GM19372 (cell line): Measurements from ENCODE around the gene PATJ.

Experiments
- ATAC-seq: cut with Tn5 transposase; IDR thresholded peaks from one replicate; pipeline ENCODE4 v1.9.1; 2021; ENCODE audit warnings: mild to moderate bottlenecking, low read depth, moderate library complexity; ENCODE audit not compliant: unreplicated experiment

PATJ gene

DNA sequence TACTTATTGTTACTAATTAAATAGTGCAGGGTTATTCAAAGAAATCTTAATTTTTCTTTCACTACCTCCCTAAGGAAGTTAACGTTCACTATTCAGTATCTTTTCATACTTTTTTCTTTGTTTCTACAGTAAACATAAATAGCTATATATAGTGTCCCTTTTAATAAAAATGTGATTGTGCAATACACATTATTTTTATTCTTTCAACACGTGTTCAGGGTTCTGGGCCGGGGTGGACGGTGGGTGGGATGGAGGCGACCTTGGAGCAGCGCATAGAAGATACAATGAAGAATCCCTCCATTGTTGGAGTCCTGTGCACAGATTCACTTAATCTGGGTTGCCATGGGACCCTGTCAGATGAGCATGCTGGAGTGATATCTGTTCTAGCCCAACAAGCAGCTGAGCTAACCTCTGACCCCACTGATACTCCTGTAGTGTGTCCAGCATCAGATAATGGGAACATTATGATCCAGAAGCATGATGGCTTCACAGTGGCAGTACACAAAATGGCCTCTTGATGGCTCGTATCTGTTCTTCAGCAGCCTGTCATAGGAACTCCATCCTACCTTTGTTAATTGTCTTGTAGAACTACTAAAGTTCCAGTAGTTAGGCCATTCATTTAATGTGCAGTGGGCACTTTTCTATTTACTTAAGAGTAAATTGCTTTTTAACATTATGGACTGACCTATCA is 296.5 kb downstream of the PATJ start:
- ATAC-seq: no peak

DNA sequence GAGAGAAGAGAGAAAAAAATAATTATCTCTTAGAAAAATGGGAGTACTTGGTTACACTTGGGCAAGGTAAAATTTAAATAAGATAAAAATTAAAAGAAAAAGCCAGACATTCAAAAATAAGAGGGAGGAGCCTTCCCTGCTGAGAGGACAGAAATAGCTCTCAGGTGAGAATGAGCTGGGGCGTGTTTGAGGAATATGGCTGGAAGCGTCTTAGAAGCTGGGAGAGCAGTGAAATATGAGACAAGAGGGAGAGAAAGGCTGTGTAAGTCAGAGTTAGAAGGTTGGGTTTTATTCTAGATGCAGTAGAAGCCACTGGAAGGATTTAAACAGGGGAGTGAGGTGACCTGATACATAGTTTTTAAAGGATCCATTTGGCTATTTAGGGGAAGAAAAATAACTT is 298.2 kb downstream of the PATJ start:
- ATAC-seq: no peak

GRCh38 chr1:62040973-62041372 is 298.7 kb downstream of the PATJ start:
- ATAC-seq: no peak

- no peak for ATAC-seq
Observed at GRCh38 chr1:62043154-62043553, 300.9 kb downstream of the PATJ start.

DNA sequence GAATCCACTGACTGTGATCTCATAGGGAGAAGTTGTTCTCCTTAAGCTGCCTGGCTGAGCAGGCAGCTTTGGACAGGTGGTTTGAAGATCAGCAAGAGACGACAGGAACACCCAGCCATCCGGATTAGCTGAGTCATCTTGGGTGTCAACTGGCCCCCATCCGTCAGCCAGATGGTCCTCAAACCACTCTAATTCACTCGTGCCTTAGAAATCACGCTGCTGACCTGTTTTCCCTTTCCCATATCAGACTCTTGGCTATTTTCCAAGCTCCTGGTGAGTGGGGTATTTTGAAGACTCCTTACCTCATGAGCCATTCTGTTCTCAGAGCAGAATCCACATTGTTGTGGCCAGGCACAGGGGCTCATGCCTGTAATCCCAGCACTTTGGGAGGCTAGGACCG is 303.3 kb downstream of the PATJ start:
- ATAC-seq: no peak

DNA sequence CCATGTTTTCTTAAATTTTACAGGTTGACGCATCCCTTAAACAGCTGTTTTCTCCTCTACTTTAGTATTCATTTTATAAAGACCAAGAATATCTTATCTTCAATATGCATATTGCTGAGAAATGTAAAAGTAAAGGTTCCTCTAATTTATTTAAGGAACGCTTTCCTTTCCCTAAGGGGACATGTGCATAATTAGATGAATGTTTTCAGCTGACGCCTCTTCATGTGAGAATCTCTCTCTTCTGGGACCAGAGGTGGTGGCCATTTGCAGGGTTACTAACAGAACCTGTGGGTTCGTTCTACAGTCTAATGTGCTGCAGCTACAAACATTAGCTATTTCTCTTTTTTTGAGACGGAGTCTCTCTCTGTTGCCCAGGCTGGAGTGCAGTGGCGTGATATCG is 304.6 kb downstream of the PATJ start:
- no peak for ATAC-seq

- ATAC-seq: no peak
Observed at GRCh38 chr1:62050165-62050564, 307.9 kb downstream of the PATJ start.

DNA sequence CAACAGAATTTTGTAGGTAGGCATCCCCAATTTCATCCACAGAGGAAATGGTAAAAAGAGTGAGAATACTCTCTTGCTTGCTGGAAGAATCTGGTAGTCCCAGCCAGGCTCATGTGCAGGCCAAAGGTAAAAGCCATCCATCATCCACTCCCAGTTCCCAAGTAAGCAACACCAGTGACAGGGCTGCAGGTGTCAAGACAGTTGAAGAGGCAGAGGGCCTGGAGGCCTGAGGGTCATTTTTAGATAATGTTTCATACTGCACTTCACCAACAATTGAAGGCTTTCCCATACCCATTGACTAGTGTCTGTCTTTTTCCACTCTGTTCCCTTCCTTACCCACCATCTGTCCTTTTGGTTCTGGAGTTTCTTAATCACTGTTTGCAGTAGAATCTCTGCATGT is 310.7 kb downstream of the PATJ start:
- ATAC-seq: no peak

GRCh38 chr1:62054188-62054587 is 311.9 kb downstream of the PATJ start:
- ATAC-seq: no peak

DNA sequence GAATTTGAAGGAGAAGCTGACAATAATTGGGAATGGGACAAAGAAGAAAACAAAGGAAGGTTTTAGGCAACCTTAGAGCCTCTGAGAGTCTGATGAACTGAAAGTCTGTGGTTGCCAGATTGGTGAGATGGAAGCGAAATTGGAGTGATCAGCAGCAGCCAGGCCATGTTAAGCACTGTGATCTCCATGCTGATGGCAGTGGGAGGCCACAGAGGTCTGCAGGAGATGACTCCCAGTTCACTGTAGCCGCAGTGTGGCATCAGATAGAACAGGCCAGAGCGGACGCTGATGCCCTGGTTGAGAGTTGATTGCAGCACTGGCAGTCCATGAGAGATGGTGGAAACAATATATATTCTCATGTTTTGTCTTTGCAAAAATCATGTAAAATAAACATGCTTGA is 314.9 kb downstream of the PATJ start:
- no peak for ATAC-seq

DNA sequence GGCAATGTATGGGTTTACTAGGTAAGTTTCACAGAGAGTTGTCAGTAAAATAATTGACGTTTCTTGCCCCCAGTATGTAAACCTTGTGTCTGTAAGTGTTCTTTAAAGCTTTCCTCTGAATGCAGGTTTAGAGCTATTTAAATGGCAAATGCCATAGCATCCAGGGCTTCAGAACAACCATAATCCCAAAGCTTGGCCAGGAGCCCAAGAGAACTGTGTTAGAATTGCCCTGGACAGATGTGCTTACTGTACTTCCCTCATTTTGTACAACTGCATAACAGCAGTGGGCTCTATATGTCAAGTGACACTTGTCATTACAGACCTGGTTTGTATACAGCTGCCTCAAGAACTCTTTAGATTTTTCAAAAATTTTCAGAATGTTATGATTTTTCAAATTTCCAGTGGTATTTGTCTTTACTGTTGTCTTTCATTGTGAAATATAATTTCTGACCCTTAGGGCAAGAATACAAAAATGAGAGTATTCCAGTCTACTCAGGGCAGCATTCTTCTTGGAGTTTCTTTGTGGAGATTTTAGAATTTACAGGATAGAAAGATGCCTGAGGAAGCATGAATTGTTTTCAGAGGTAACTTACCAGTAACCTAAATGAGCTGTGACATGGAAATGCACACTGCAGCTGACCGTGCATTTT is 315.5 kb downstream of the PATJ start:
- ATAC-seq: no peak

DNA sequence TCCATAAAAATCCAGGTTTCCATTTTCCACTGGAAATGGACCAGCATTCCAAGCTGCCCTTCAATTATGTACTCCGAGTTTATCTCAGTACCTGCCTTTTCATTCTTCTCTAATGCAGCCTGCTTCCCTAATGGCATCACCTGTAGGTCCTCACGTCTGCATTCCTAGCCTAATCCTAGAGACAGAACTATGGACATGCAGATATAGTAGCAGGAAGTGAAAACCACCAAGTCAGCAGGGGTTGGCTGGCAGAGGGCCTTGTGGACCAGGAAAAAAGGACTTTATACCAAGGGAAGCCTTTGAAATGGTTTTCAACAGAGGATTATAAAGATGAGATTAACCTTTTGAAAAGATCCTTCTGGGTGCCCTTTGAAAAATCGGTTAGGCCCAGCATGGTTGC is 316.7 kb downstream of the PATJ start:
- no peak for ATAC-seq

DNA sequence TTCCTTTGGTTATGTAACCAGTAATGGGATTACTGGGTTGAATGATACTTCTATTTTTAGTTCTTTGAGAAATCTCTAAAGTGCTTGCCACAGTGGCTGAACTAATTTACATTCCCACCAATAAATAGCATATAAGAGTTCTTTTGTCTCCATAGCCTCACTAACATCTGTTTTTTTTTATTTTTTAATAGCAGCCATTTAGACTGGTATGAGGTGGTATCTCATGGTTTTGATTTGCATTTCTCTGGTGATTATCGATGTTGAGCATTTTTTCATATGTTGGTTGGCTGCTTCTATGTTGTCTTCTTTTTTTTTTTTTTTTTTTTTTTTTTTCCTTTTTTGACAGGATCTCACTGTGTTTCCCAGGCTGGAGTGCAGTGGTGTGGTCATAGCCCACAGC is 319.8 kb downstream of the PATJ start:
- ATAC-seq: no peak

DNA sequence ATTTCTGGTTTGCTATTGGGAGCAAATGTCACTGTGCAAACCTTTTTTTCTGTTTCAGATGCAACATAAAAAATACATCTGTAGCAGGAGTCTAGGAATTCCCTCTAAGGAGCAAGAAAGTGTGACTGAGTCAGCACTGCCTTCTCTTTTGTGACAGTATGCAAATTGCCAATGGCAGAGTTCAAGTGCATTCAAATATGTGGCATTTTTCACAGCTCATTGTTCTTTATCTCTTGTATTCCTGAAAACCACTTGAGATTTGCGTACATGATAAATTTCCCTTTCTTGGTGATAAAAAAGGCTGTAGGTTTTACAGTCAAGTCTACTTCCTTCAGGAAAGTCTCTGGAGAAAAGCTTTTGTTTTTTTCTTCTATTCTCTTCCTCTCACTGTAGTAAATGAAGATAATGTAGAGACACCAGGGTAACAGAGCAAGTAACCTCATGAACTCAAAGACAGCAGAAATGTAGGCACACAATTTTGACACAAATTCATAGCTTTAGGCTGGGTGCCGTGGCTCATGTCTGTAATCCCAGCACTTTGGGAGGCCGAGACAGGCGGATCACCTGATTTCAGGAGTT is 322.6 kb downstream of the PATJ start:
- no peak for ATAC-seq

- no peak for ATAC-seq
Observed at GRCh38 chr1:62066713-62067112, 324.4 kb downstream of the PATJ start.

GRCh38 chr1:62068416-62068843 is 326.1 kb downstream of the PATJ start:
- no peak for ATAC-seq

DNA sequence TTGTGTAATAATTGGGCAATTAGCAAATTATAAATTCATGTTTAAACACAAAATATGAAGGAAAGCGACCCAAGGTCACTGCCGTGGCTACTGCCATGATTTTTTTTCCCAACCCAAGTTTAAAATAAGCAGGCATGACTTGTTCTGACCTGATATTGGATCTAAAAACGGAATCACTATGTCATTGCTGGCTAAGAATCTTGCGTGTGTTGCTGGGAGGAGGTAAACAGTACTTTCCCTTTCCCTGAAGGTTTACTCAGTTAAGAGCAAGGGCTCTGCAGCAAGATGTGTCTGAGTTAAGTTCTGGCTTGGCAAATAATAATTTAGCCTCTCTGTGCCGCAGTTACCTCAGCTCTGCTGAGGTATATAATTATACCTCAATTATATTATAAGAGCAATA is 326.7 kb downstream of the PATJ start:
- no peak for ATAC-seq

DNA sequence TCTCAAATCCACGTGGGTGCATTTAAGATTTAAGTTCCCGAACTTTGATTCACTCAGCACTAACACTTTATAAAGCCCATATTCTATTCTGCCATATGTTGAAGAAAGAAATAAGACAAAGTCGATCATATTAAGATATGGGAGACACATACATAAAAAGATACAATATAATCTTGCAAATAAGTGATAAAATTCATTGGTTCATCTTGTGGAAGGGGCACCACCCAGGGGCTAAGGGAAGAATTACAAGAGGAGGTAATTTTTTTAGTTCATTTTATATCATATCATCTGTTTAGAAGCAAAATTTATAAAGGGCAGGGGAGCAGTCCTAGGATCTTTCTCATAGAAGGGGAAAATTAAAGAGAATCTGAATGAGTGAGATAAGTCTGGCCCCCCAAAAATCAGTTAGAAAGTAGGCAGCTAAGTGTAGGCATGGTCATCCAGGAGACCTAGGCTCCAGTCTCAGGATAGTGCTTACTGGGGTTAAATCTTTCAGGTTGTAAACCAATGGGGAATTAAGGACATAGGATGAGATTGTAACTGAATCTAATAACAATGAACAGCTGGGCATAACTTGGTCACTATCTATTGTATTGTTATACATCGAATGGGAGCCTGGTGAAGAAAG is 328.2 kb downstream of the PATJ start:
- no peak for ATAC-seq

GRCh38 chr1:62071695-62072094 is 329.4 kb downstream of the PATJ start:
- ATAC-seq: no peak

GRCh38 chr1:62076286-62076685 is 334.0 kb downstream of the PATJ start:
- ATAC-seq: no peak

DNA sequence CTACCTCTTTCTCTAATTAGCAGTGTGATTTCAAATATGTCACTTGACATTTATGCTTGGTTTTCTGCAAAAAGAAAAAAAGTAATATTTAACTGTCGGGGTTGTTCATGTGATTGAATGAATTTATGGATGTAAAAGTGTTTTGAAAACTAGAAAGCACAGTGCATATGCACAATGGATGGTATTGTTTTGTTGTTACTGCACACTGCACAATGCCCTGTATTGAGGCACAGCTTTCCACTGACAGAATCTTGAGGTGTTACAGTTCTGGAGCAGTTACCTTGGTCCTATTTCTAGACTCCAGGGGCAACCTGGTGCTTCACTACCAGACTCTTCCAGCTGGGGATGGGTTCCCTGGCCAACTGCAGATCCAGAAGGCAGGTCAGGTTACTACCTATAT is 335.5 kb downstream of the PATJ start:
- no peak for ATAC-seq
